ENCODE measurements around the gene MAPT.

The MAPT gene

GRCh38 chr17:45847747-45848146 is 46.6 kb upstream of the MAPT start:
- no peak for DNase-seq (ENCODE audit: low read depth)
- TF ChIP-seq CTCF (conservative IDR thresholded peaks at IDR 0.05; ENCODE audit: low read depth, low read length), result no peak
- H3K4me3 ChIP-seq (ENCODE audit: low read depth, low read length), result no peak overlapping the region

- DNase-seq (ENCODE audit: low read depth), result no peak
- no peak overlapping the region for H3K4me3 ChIP-seq (ENCODE audit: low read depth, low read length)
- no peak for TF ChIP-seq CTCF (conservative IDR thresholded peaks at IDR 0.05; ENCODE audit: low read depth, low read length)
Measured at GRCh38 chr17:45848405-45848804, 45.9 kb upstream of the MAPT start.

- no peak for TF ChIP-seq CTCF (conservative IDR thresholded peaks at IDR 0.05; ENCODE audit: low read depth, low read length)
- no peak for DNase-seq (ENCODE audit: low read depth)
- H3K4me3 ChIP-seq (ENCODE audit: low read depth, low read length), result no peak overlapping the region
Measured at GRCh38 chr17:45848868-45849535, 45.4 kb upstream of the MAPT start.

GRCh38 chr17:45849536-45849990 is 44.8 kb upstream of the MAPT start:
- no peak overlapping the region for H3K4me3 ChIP-seq (ENCODE audit: low read depth, low read length)
- no peak for TF ChIP-seq CTCF (conservative IDR thresholded peaks at IDR 0.05; ENCODE audit: low read depth, low read length)
- no peak for DNase-seq (ENCODE audit: low read depth)

- TF ChIP-seq CTCF (conservative IDR thresholded peaks at IDR 0.05; ENCODE audit: low read depth, low read length), result no peak
- H3K4me3 ChIP-seq (ENCODE audit: low read depth, low read length), result no peak overlapping the region
- DNase-seq (ENCODE audit: low read depth), result no peak
Measured at GRCh38 chr17:45850011-45850410, 44.3 kb upstream of the MAPT start.

- TF ChIP-seq CTCF (conservative IDR thresholded peaks at IDR 0.05; ENCODE audit: low read depth, low read length), result no peak
- DNase-seq (ENCODE audit: low read depth), result no peak
- no peak overlapping the region for H3K4me3 ChIP-seq (ENCODE audit: low read depth, low read length)
Measured at GRCh38 chr17:45850468-45850867, 43.9 kb upstream of the MAPT start.

- DNase-seq (ENCODE audit: low read depth), result no peak
- no peak overlapping the region for H3K4me3 ChIP-seq (ENCODE audit: low read depth, low read length)
- no peak for TF ChIP-seq CTCF (conservative IDR thresholded peaks at IDR 0.05; ENCODE audit: low read depth, low read length)
Measured at GRCh38 chr17:45851022-45851421, 43.3 kb upstream of the MAPT start.
